A549 (cell line): ENCODE data around the gene C19orf67. TPM values are rescaled to one million over a fixed set of nuclear protein-coding genes. Genes with fewer than 3 reads are reported as not detected.

Experiments
- ATAC-seq, 2 experiments: fragments of 200-7000 bp in 1 of 2; fragments of >200 bp in 1 of 2; cut with Nextera tagmentation in 1 of 2; cut with Tn5 transposase in 1 of 2; 3 replicates each; pipeline versions ENCODE4 v1.8.0 to v1.9.1; 2018 to 2020; ENCODE audit warnings: mild to moderate bottlenecking in 1 of 2, moderate library complexity in 1 of 2
- CTCF ChIA-PET: fragments of 300-600 bp; sonication (Branson Sonifier 250); formaldehyde crosslinking; extraction: SDS; loops from one replicate; lab custom pipeline; 2021; ENCODE audit warnings: antibody characterized with exemption, inconsistent platforms; lab: Yijun Ruan, JAX
- POLR2A ChIA-PET: fragments of 350-600 bp; formaldehyde crosslinking; extraction: SDS; loops from one replicate; lab custom pipeline; 2021; ENCODE audit warnings: antibody characterized with exemption, inconsistent platforms; lab: Yijun Ruan, JAX
- DNase-seq, 2 experiments: peaks; one replicate each; pipeline versions ENCODE4 v3.0.0 to v3.0.0-alpha.2; 2011 to 2016; ENCODE audit warnings: low read depth in 1 of 2, low spot score in 1 of 2
- FAIRE-seq: peaks from 2 replicates; lab custom pipeline; 2011; peaks lifted over from hg19 to GRCh38; lab: Jason Lieb, UNC
- H3K27ac ChIP-seq, 2 experiments: fragments of >200 bp; sonication (Bioruptor Twin); formaldehyde crosslinking; 3 replicates each; pipeline ENCODE4 v1.5.1; 2016 to 2017
- H3K4me1 ChIP-seq: fragments of >200 bp; sonication (Bioruptor Twin); formaldehyde crosslinking; 3 replicates; pipeline ENCODE4 v1.6.1; 2016
- H3K4me2 ChIP-seq: fragments of >200 bp; sonication (Bioruptor Twin); formaldehyde crosslinking; 3 replicates; pipeline ENCODE4 v1.6.1; 2016
- H3K4me3 ChIP-seq: fragments of >200 bp; sonication (Bioruptor Twin); formaldehyde crosslinking; 3 replicates; pipeline ENCODE4 v1.5.1; 2016
- H3K9me3 ChIP-seq: fragments of >200 bp; sonication (Bioruptor Twin); formaldehyde crosslinking; 3 replicates; pipeline ENCODE4 v1.6.1; 2016
- CBX2 ChIP-seq: fragments of 200-600 bp; sonication (generic); IDR thresholded peaks from 2 replicates; pipeline ENCODE4 v1.6.1; 2016; ENCODE audit warnings: low read depth, mild to moderate bottlenecking, borderline replicate concordance
- EHMT2 ChIP-seq: fragments of 200-600 bp; sonication (generic); IDR thresholded peaks from 2 replicates; pipeline ENCODE4 v1.6.1; 2016; ENCODE audit warnings: antibody characterized with exemption, low read depth, mild to moderate bottlenecking, moderate library complexity
- HOXB5 ChIP-seq: fragments of 250-450 bp; sonication (Bioruptor Pico); IDR thresholded peaks from 2 replicates; pipeline ENCODE4 v1.5.0; 2020; ENCODE audit warnings: mild to moderate bottlenecking, moderate library complexity
- JUN ChIP-seq, 2 experiments: fragments of >200 bp; sonication (Bioruptor Twin); formaldehyde crosslinking; IDR thresholded peaks; 2 replicates in 1 of 2; 3 replicates in 1 of 2; pipeline ENCODE4 v1.6.1; 2016 to 2017
- JUNB ChIP-seq: fragments of >200 bp; sonication (Bioruptor Twin); formaldehyde crosslinking; IDR thresholded peaks from 2 replicates; pipeline ENCODE4 v1.6.1; 2016
- MAFK ChIP-seq: fragments of 450-650 bp; IDR thresholded peaks from 2 replicates; pipeline ENCODE4 v1.6.1; 2014; ENCODE audit not compliant: partially characterized antibody
- NPAS2 ChIP-seq: fragments of 250-450 bp; sonication (Bioruptor Pico); IDR thresholded peaks from 2 replicates; pipeline ENCODE4 v1.8.0; 2022; ENCODE audit warnings: mild to moderate bottlenecking, moderate library complexity, borderline replicate concordance
- RNF2 ChIP-seq: fragments of 200-600 bp; sonication (generic); IDR thresholded peaks from 2 replicates; pipeline ENCODE4 v1.6.1; 2016; ENCODE audit warnings: low read depth, mild to moderate bottlenecking, antibody characterized with exemption, moderate library complexity, borderline replicate concordance
- SMC3 ChIP-seq: fragments of >200 bp; sonication (Bioruptor Twin); formaldehyde crosslinking; IDR thresholded peaks from 3 replicates; pipeline ENCODE4 v1.6.1; 2018; ENCODE audit warnings: inconsistent platforms
- TFCP2L1 ChIP-seq: fragments of 250-450 bp; sonication (Bioruptor Pico); IDR thresholded peaks from 2 replicates; pipeline ENCODE4 v1.5.0; 2021; ENCODE audit warnings: mild to moderate bottlenecking
- ZC3H11A ChIP-seq: fragments of 450-650 bp; IDR thresholded peaks from 2 replicates; pipeline ENCODE4 v1.6.1; 2014; ENCODE audit warnings: antibody characterized with exemption, mild to moderate bottlenecking
- WGBS: methylation state at CpG from one replicate; pipeline ENCODE4 v1.1.6; 2017; ENCODE audit errors: missing lambda C conversion rate; 5-methylcytosine and 5-hydroxymethylcytosine counted together
- polyA plus RNA-seq, 4 experiments: library from polyadenylated mRNA; depleted of rRNA in 3 of 4; stranded (reverse); fragments of >200 nt; fragmentation: RNase III in 1 of 4; extraction: RNeasy Plus Mini Kit Qiagen cat#74134 plus additional on column Dnase treatment in 1 of 4; gene quantifications; 2 replicates in 3 of 4; 3 replicates in 1 of 4; pipeline ENCODE4 v1.2.3, GENCODE V29; 2011 to 2017
- TF ChIP-seq, protein P1 (sequence below): IDR thresholded peaks from 2 replicates; pipeline ENCODE4 v1.6.1; 2012
- TF ChIP-seq, protein P2 (sequence below): fragments of >200 bp; sonication (Bioruptor Twin); formaldehyde crosslinking; IDR thresholded peaks from 2 replicates; pipeline ENCODE4 v1.6.1; 2016
- TF ChIP-seq, protein P3 (sequence below): IDR thresholded peaks from 2 replicates; pipeline ENCODE4 v1.6.1; 2012; ENCODE audit warnings: low read depth, borderline replicate concordance
- TF ChIP-seq, protein P4 (sequence below): fragments of >200 bp; sonication (Bioruptor Twin); formaldehyde crosslinking; IDR thresholded peaks from 3 replicates; pipeline ENCODE4 v1.5.1; 2016
- TF ChIP-seq, protein P5 (sequence below): IDR thresholded peaks from 2 replicates; pipeline ENCODE4 v1.6.1; 2012

C19orf67 gene
- polyA plus RNA-seq, 2 of the 4 experiments (the other 2 are of a cell fraction): not detected

DNA sequence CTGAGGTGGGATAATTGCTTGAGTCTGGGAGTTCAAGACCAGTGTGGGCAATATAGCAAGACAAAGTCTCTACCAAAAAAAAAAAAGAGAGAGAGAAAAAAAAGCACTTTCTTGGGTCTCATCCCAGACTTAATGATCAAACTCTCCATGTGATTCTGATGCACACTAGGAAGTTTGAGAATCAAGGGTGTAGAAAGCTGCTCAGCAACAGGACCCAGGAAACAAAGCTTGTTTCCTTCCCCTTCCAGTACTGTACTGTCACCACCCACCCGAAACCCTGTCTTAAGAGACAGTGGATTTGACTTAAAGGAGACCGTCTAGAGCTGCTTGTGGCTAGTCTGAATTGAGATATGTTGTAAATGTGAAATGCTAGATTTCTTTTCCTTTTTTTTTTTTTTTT lies 7.2 kb downstream of the C19orf67 start (continued):
- TF ChIP-seq RNF2 (no peak), ZC3H11A (no peak)

DNA sequence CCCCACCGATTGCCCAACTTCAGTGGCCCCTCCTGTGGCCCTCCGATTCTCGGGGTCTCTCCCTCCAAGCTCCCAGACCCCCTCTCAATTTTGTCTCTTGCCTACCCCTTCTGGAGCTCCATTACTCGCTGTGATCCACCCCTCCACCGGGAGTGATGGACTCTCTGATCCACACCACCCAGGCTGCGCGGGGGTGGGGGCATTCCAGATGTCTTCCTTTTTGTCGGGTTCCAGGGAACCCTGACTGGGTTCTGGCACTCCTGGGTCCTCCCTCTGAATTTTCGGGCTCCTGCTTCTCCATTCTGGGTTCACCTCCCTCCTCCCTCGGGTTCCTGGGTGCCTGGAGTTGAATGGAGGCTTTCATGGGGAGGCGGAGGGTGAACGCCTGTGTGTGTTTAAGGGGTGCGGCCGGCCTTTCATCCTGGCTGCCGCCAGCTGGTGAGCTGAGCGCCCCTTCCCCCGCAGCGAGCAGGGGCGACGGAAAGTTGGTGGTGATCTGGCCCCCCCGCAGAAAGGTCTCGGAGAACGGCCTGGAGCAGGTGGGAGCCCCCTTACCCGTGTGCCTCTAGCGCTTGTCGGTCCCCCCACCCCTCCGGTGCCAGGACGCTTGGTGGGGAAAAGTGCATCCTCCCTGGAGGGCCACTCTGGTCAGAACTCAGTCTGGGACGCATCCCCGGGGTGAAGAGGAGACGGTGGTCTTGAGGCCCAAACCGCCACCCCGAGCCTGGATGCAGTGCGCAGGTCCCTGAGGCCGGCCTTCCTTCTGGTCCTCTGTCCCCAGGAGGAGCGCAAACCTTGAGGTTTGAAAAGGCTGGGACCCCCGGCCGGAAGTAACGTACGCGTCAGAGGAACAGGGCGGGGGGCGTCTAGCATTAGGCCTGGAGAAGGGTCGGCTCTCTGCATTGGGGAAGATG lies 11.4 kb downstream of the C19orf67 start:
- peak overlapping the region; percentile 94 to 99 for H3K27ac ChIP-seq
- no peaks in the 10 kb centered on the region for H3K9me3 ChIP-seq
- ChIA-PET CTCF (interaction anchor here (0.7 to 5.6 kb wide), 20 partner anchors 9 to 290 kb away, joined by 3 to 93 read pairs (median 4); partner anchors contain the start of genes C19orf67, IL27RA, NANOS3 and PALM3), POLR2A (interaction anchor here (0.7 to 1.2 kb wide), 2 partner anchors 42 to 194 kb away, joined by 3 to 4 read pairs; partner anchors contain the start of gene IL27RA)
- DNase-seq (no peak), FAIRE-seq (no peak), ATAC-seq (peak; percentile 26 to 38; a peak in 3 of 6 replicates)
- H3K4me3 ChIP-seq: peak overlapping the region; percentile 83
- peaks cover 4% of the 10 kb centered on the region; the same call in 1 of the 3 replicates for H3K4me1 ChIP-seq
- TF ChIP-seq SMC3 (no peak), NPAS2 (CRISPR knock-in tag) (no peak), JUNB (no peak), EHMT2 (no peak), TFCP2L1 (no peak), CBX2 (no peak)
- TF ChIP-seq, protein P1, sequence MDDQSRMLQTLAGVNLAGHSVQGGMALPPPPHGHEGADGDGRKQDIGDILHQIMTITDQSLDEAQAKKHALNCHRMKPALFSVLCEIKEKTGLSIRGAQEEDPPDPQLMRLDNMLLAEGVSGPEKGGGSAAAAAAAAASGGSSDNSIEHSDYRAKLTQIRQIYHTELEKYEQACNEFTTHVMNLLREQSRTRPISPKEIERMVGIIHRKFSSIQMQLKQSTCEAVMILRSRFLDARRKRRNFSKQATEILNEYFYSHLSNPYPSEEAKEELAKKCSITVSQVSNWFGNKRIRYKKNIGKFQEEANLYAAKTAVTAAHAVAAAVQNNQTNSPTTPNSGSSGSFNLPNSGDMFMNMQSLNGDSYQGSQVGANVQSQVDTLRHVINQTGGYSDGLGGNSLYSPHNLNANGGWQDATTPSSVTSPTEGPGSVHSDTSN: no peak
- TF ChIP-seq, protein P2, sequence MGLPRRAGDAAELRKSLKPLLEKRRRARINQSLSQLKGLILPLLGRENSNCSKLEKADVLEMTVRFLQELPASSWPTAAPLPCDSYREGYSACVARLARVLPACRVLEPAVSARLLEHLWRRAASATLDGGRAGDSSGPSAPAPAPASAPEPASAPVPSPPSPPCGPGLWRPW: no peak
- 5% methylated on average over 19 of the region's 44 CpGs for WGBS
- H3K4me2 ChIP-seq: peak overlapping the region; percentile 99

DNA sequence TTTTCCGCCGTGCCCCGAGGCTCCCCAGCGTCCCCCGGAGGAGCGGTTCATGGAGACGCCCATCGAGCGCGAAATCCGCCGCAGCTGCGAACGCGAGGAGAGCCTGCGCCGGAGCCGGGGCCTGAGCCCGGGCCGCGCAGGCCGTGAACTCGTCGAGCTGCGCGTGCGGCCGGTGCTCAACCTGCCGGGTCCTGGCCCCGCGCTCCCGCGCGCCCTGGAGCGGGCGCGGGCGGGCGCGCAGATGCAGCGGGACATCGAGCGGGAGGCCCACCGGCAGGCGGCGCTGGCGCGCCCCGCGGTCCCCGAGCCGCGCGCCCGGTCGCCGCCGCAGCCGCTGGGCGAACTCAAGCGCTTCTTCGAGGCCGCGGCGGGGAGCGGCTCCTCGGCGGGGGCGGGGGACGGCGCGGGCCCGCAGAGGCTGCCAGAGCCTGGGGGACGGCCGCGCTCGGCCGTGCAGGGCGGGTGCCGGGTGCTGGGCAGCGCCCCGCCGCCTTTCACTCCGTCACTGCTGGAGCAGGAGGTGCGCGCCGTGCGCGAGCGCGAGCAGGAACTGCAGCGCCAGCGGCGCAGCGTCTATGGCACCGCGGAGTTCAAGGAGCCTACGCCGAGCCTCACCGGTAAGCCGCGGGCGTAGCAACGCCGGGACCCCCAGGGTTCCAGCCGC lies 12.2 kb downstream of the C19orf67 start:
- ATAC-seq (peak; percentile 60 to 72), DNase-seq (peak in 1 of 2 experiments; percentile 78), FAIRE-seq (no peak)

More for the DNA sequence above, 12.2 kb downstream of the C19orf67 start:
- peak overlapping the region; percentile 94 to 99 for H3K27ac ChIP-seq
- ChIA-PET CTCF (interaction anchor here (0.5 to 5.6 kb wide), 30 partner anchors 10 to 283 kb away, joined by 3 to 93 read pairs (median 4); partner anchors contain the start of genes C19orf67, IL27RA, NANOS3 and PALM3), POLR2A (interaction anchor here (0.7 to 1.2 kb wide), 2 partner anchors 42 to 193 kb away, joined by 3 to 4 read pairs; partner anchors contain the start of gene IL27RA)
- no CpG with 5 or more reads among the region's 106 CpGs for WGBS
- no peaks in the 10 kb centered on the region for H3K9me3 ChIP-seq
- H3K4me1 ChIP-seq: peaks cover 4% of the 10 kb centered on the region; the same call in 1 of the 3 replicates
- H3K4me2 ChIP-seq: peak overlapping the region; percentile 99
- TF ChIP-seq HOXB5 (CRISPR knock-in tag): no peak
- peak in 1 of 2 experiments; percentile 43; a peak in 1 of 5 replicates for TF ChIP-seq JUN (IDR thresholded peaks at IDR 0.05)
- TF ChIP-seq, protein P3, sequence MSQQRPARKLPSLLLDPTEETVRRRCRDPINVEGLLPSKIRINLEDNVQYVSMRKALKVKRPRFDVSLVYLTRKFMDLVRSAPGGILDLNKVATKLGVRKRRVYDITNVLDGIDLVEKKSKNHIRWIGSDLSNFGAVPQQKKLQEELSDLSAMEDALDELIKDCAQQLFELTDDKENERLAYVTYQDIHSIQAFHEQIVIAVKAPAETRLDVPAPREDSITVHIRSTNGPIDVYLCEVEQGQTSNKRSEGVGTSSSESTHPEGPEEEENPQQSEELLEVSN: 0 out of 2 replicates have a peak, but pooled peaks have one; percentile 32
- TF ChIP-seq, protein P4, sequence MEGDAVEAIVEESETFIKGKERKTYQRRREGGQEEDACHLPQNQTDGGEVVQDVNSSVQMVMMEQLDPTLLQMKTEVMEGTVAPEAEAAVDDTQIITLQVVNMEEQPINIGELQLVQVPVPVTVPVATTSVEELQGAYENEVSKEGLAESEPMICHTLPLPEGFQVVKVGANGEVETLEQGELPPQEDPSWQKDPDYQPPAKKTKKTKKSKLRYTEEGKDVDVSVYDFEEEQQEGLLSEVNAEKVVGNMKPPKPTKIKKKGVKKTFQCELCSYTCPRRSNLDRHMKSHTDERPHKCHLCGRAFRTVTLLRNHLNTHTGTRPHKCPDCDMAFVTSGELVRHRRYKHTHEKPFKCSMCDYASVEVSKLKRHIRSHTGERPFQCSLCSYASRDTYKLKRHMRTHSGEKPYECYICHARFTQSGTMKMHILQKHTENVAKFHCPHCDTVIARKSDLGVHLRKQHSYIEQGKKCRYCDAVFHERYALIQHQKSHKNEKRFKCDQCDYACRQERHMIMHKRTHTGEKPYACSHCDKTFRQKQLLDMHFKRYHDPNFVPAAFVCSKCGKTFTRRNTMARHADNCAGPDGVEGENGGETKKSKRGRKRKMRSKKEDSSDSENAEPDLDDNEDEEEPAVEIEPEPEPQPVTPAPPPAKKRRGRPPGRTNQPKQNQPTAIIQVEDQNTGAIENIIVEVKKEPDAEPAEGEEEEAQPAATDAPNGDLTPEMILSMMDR: peak; percentile 87
- 0 out of 3 replicates have a peak, but pooled peaks have one; percentile 43 for TF ChIP-seq SMC3
- TF ChIP-seq MAFK: no peak
- TF ChIP-seq, protein P5, sequence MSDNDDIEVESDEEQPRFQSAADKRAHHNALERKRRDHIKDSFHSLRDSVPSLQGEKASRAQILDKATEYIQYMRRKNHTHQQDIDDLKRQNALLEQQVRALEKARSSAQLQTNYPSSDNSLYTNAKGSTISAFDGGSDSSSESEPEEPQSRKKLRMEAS: peak; percentile 47; the same call in 1 of the 2 replicates
- H3K4me3 ChIP-seq: peak overlapping the region; percentile 83
